Activated gamma-delta T cell treated with anti-CD3 and anti-CD28 coated beads, Interleukin-2, amount 50 U/mL, for 16 hours (primary cell): ENCODE data around the gene LRMDA.

Source experiments
- DNase-seq: peaks from one replicate; pipeline ENCODE4 v3.0.0-alpha.2; 2020; ENCODE audit warnings: low read depth

LRMDA gene

GRCh38 chr10:75999515-76000209, 568.2 kb downstream of the LRMDA start:
- DNase-seq = no peak

- no peak for DNase-seq
These were observed 569.1 kb downstream of the LRMDA start for GRCh38 chr10:76000550-76000949.

DNA sequence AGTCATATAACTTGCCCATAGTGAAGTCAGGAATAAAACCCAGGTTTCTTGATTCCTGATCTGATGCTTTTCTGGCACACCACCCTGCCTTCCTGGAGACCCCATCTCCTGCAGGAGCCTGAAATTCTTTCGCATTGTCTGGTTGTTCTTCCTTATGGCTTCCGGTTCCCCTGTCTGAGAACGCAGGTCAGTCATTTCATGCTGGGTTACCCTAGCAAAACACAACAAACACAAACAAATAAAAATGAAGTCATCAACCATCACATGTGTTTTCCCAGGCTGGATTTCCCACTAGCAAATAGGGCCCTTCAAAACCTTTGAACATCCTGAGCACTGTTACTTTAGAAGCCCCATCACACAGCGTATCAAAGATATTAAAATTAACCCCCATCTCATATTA, 569.6 kb downstream of the LRMDA start:
- no peak for DNase-seq

- no peak for DNase-seq
These were observed 570.0 kb downstream of the LRMDA start for GRCh38 chr10:76001461-76001860.

- DNase-seq = no peak
These were observed 570.9 kb downstream of the LRMDA start for GRCh38 chr10:76002262-76002854.

- DNase-seq = no peak
These were observed 576.3 kb downstream of the LRMDA start for GRCh38 chr10:76007667-76008181.

DNA sequence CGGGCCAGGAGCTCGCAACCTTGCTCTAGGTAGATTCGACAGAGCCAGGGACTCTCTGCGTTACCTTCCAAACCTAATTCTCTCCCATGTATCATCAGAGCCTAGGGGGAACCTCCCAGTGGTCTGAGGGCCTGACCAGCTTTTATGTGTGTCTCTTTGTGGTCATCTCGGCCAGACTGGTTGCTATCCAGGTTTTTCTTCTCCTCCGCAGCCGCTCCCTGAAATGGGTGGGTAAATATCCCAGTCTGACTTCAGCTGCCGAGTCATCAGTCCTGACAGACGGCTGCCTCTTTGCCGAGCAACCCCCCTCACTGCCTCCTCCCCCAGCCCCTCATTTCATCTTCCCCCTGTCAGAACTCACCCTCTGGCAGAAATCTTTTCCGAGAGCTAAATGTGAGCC, 578.1 kb downstream of the LRMDA start:
- DNase-seq = no peak

DNA sequence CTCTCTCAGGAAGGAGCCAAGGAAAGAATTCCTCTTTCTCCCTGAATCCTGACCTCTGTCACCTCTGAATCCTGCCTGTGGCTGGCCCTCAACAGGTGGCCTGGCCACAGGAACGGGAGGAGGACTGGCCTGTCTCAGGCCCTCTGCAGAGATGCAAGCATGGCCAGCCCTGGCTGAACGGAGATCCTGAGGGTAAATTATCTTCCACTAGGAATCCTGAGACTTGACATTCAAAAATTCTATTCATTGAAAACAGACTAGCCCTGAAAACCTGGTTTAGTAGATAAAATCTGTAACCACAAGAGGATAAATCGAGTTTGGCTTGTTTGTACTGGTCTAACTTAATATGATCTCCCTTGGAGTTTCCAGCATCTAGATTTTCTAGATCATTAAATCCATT, 579.3 kb downstream of the LRMDA start:
- no peak for DNase-seq

GRCh38 chr10:76012716-76013327, 581.4 kb downstream of the LRMDA start:
- DNase-seq = no peak

DNA sequence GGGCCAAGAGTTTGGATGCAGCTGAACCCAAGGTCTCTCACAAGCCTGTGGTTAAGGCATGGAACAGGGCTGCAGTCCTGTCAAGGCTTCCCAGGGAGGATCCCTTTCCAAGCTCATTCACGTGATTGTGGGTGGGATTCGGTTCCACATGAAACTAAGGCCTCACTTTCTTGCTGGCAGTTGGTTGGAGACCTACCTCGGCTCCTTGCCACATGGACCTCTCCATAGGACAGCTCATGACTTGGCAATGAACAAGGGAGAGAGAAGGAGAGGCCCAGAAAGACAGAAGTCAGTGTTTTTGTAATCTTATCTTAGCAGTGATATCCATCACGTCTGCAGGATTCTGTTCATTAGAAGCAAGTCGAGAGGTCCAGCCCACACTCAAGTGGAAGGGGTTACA, 583.8 kb downstream of the LRMDA start:
- no peak for DNase-seq

GRCh38 chr10:76017026-76017732, 585.8 kb downstream of the LRMDA start:
- no peak for DNase-seq

DNA sequence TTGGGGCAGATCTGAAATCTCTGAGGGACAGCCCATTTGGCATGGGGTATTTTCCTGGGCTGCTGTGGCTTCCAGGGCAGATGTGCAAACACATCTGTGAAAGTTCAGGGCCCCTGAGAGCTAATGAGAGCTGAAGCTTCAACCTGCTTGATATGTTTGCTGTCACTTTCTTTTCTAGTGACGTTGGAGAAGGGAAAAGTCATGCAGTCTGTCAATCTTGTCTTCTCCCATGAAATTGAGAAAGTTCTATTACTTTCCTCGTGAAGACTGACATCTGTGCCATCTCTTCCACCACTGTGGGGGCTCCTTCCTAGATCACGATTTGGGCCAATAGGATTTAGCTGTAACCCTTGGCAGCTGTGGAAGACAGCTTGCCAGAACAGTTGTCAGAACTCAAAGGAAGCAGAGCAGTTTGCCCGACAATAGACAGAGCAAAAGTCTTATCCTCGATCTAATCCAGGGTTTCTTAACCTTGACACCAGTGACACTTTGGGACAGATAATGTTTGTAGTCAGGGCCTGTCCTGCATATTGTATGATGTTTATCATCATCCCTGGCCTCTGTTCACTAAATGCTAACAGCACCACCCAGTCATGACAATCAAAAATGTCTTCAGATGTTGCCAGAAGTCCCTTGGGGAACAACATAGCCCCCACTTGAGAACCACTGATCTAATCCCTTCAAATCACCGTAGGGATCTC, 586.5 kb downstream of the LRMDA start:
- DNase-seq = no peak

GRCh38 chr10:76020630-76021029, 589.2 kb downstream of the LRMDA start:
- DNase-seq = no peak

GRCh38 chr10:76021398-76021797, 590.0 kb downstream of the LRMDA start:
- no peak for DNase-seq

- DNase-seq = no peak
These were observed 590.9 kb downstream of the LRMDA start for GRCh38 chr10:76022366-76022765.

- DNase-seq = no peak
These were observed 591.6 kb downstream of the LRMDA start for GRCh38 chr10:76023007-76023406.

DNA sequence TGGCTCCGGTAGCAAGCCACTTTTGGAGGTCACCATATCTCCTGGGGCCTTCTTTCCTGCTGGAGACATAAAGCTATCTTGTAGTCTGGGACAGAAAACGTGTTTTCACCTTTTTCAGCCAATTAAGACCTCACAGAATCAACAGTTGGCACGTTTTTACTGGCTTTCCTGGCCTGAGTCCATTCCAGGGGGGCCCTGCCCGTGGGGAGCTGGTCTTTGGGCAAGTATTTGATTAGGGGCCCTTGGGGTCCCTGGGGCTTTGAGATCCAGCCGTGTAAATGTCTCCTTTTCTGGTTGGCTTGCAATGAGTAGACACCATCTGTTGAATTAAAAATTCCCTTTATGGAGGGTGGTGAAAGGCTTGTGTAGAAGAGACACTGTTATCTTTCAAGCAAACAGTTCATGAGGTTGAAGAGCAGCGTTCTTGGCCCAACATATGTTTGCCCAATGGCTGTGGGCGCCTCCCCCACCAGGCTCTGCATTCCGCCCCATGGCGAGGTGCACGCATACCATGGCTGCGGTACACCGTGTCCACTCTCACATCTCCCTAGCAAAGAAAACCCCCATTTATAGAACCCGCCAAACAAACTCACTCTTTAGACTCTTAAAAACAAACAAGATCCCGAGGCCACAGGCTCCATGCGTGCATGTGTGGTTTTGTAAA, 593.2 kb downstream of the LRMDA start:
- DNase-seq = no peak

GRCh38 chr10:76025124-76025477, 593.7 kb downstream of the LRMDA start:
- DNase-seq = no peak

GRCh38 chr10:76026176-76026771, 594.9 kb downstream of the LRMDA start:
- DNase-seq = no peak

- DNase-seq = no peak
These were observed 595.5 kb downstream of the LRMDA start for GRCh38 chr10:76026905-76027304.

DNA sequence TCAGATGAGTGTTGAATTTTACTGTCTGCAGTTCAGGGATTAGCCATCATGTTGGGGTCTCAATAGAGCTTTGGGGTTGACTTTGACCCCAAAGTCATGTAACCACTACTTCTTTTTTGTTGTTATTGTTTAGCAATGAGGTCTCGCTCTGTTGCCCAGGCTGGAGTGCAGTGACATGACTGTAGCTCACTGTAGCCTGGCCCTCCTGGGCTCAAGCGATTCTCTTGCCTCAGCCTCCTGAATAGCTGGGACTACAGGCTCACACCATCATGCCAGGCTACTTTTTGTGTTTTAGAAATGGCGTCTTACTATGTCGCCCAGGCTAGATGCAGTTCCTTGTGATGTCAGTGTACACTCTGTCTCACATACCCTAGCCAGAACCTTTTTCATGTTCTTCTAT, 598.4 kb downstream of the LRMDA start:
- no peak for DNase-seq
